ENCODE results near the gene PRRG1. TPM values are rescaled to one million over a fixed set of nuclear protein-coding genes. Genes with fewer than 3 reads are reported as not detected.

Gene PRRG1
- polyA plus RNA-seq, 1 of the 3 experiments (the other 2 are of a cell fraction) = 3.0 TPM

DNA sequence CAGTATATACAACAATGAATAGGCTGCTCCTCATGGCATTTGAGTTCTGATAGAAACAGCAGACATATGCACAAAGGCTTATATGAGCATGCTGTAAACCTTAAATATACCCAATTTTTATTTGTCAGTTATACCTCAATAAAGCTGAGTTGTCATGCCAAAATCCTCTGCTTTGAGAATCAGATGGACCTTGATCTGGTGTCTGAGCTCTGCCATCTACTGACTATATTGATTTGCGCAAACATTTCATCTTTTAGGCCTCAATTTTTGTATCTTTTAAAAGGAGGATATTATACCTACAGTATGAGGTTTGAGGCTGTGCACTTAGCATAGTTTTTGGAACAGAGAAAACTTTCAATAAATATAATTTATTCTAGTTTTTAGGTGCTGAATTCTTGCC lies 85.2 kb downstream of the PRRG1 start:
- Histone ChIP-seq H3K9me3 (no peaks in the 10 kb centered on the region), H3K4me3 (ENCODE audit: low read depth in 2 of 2, low read length in 1 of 2) (no peak overlapping the region), H3K9ac (no peak overlapping the region), H3K4me1 (ENCODE audit: control insufficient read depth in 1 of 2, insufficient read depth in 2 of 2, low read depth in 1 of 2, low read length in 1 of 2) (no peaks in the 10 kb centered on the region), H4K20me1 (ENCODE audit: insufficient read depth) (no peaks in the 10 kb centered on the region), H3K36me3 (replicated peaks in 1 of 2; ENCODE audit: control insufficient read depth in 1 of 2, insufficient read depth in 2 of 2, low read length in 1 of 2) (no peaks in the 10 kb centered on the region), H3K27me3 (ENCODE audit: insufficient read depth) (no peaks in the 10 kb centered on the region), H3K9me2 (no peaks in the 10 kb centered on the region), H3K4me2 (no peak overlapping the region), H3F3A (replicated peaks; ENCODE audit: insufficient read depth) (no peaks in the 10 kb centered on the region), H3K79me2 (ENCODE audit: insufficient read depth) (no peaks in the 10 kb centered on the region), H3K27ac (ENCODE audit: low read depth in 2 of 2, low read length in 1 of 2) (no peak overlapping the region), H2AFZ (ENCODE audit: low read depth) (no peak overlapping the region)
- ChIA-PET POLR2A (no interaction called here), CTCF (interaction anchor here (0.9 kb wide), 1 partner anchor 11 kb away, joined by 3 read pairs; no protein-coding TSS in a partner anchor)
- no peak for TF ChIP-seq EP300 (IDR thresholded peaks at IDR 0.05; ENCODE audit: borderline replicate concordance in 1 of 2, low read depth in 1 of 2, low read length in 1 of 2)
- TF ChIP-seq ELF1 (IDR thresholded peaks at IDR 0.05) = no peak
- no peak for TF ChIP-seq FOXJ3 (CRISPR knock-in tag; IDR thresholded peaks at IDR 0.05)
- TF ChIP-seq YY1 (IDR thresholded peaks at IDR 0.05; ENCODE audit: low read depth) = no peak
- TF ChIP-seq NFIC (IDR thresholded peaks at IDR 0.05; ENCODE audit: borderline replicate concordance) = no peak
- no peak for TF ChIP-seq CHD2 (IDR thresholded peaks at IDR 0.05; ENCODE audit: low read length, partially characterized antibody)
- TF ChIP-seq FOSL2 (IDR thresholded peaks at IDR 0.05; ENCODE audit: borderline replicate concordance, low read depth) = no peak
- TF ChIP-seq, protein P1, sequence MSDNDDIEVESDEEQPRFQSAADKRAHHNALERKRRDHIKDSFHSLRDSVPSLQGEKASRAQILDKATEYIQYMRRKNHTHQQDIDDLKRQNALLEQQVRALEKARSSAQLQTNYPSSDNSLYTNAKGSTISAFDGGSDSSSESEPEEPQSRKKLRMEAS (IDR thresholded peaks at IDR 0.05; ENCODE audit: low read depth) = no peak
- TF ChIP-seq, protein P2, sequence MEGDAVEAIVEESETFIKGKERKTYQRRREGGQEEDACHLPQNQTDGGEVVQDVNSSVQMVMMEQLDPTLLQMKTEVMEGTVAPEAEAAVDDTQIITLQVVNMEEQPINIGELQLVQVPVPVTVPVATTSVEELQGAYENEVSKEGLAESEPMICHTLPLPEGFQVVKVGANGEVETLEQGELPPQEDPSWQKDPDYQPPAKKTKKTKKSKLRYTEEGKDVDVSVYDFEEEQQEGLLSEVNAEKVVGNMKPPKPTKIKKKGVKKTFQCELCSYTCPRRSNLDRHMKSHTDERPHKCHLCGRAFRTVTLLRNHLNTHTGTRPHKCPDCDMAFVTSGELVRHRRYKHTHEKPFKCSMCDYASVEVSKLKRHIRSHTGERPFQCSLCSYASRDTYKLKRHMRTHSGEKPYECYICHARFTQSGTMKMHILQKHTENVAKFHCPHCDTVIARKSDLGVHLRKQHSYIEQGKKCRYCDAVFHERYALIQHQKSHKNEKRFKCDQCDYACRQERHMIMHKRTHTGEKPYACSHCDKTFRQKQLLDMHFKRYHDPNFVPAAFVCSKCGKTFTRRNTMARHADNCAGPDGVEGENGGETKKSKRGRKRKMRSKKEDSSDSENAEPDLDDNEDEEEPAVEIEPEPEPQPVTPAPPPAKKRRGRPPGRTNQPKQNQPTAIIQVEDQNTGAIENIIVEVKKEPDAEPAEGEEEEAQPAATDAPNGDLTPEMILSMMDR (IDR thresholded peaks at IDR 0.05) = no peak
- no peak for TF ChIP-seq MEF2A (IDR thresholded peaks at IDR 0.05; ENCODE audit: borderline replicate concordance, low read depth)
- no peak for TF ChIP-seq RAD21 (IDR thresholded peaks at IDR 0.05; ENCODE audit: low read length)
- TF ChIP-seq, protein P3, sequence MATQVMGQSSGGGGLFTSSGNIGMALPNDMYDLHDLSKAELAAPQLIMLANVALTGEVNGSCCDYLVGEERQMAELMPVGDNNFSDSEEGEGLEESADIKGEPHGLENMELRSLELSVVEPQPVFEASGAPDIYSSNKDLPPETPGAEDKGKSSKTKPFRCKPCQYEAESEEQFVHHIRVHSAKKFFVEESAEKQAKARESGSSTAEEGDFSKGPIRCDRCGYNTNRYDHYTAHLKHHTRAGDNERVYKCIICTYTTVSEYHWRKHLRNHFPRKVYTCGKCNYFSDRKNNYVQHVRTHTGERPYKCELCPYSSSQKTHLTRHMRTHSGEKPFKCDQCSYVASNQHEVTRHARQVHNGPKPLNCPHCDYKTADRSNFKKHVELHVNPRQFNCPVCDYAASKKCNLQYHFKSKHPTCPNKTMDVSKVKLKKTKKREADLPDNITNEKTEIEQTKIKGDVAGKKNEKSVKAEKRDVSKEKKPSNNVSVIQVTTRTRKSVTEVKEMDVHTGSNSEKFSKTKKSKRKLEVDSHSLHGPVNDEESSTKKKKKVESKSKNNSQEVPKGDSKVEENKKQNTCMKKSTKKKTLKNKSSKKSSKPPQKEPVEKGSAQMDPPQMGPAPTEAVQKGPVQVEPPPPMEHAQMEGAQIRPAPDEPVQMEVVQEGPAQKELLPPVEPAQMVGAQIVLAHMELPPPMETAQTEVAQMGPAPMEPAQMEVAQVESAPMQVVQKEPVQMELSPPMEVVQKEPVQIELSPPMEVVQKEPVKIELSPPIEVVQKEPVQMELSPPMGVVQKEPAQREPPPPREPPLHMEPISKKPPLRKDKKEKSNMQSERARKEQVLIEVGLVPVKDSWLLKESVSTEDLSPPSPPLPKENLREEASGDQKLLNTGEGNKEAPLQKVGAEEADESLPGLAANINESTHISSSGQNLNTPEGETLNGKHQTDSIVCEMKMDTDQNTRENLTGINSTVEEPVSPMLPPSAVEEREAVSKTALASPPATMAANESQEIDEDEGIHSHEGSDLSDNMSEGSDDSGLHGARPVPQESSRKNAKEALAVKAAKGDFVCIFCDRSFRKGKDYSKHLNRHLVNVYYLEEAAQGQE (IDR thresholded peaks at IDR 0.05; ENCODE audit: low read depth, low read length) = no peak
- no peak for TF ChIP-seq TAF1 (IDR thresholded peaks at IDR 0.05; ENCODE audit: borderline replicate concordance, low read depth, low read length)
- TF ChIP-seq FOXM1 (IDR thresholded peaks at IDR 0.05; ENCODE audit: low read depth) = no peak
- no peak for TF ChIP-seq POLR2AphosphoS5 (IDR thresholded peaks at IDR 0.05; ENCODE audit: low read depth, low read length)
- TF ChIP-seq, protein P4, sequence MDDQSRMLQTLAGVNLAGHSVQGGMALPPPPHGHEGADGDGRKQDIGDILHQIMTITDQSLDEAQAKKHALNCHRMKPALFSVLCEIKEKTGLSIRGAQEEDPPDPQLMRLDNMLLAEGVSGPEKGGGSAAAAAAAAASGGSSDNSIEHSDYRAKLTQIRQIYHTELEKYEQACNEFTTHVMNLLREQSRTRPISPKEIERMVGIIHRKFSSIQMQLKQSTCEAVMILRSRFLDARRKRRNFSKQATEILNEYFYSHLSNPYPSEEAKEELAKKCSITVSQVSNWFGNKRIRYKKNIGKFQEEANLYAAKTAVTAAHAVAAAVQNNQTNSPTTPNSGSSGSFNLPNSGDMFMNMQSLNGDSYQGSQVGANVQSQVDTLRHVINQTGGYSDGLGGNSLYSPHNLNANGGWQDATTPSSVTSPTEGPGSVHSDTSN (IDR thresholded peaks at IDR 0.05) = no peak
- no peak for DNase-seq
- WGBS (ENCODE audit: low lambda C conversion rate) = 54% methylated on average over 1 of the region's 1 CpG
